Measurements from ENCODE around the gene ZNF197. TPM values are rescaled to one million over a fixed set of nuclear protein-coding genes. Genes with fewer than 3 reads are reported as not detected.
A peak's percentile ranks its signal among the peaks of the same experiment; 100 is the strongest.

Gene ZNF197
- total RNA-seq, 1 donor from 2014 or later, result 11.6 TPM

DNA sequence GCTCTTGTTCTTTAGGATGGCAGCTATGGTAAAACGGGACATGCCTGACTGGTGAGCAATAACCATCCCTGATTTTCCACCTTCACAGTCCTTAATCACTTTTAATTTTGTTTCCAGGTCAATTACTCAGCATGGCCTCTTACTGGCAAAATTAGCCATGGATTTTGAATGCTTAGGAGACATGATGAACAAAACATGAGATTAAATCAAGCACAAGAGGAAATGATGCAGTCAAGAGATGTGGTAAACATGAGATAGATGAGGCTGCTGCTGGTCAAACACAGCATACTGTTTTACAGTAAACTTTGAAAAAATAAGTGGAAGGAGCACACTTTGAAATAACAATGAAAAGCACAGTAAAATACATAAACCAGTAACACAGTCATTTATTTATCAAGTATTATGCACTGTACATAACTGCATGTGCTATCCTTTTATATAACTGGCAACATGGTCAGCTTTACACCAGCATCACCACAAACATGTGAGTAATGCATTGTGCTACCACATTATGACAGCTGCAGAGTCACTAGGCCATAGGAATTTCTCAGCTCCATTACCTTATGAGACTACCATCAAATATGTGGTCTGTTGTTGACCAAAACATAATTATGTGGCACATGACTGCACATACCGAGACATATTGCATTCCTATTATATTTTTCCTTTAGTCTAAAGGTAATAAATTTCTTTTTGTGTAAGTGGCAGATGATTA is 57.5 kb downstream of the ZNF197 start:
- H3K36me3 ChIP-seq, result peaks cover 8% of the 10 kb centered on the region
- intact Hi-C loops (cut with micrococcal nuclease), result no loop called here
- H3K27ac ChIP-seq (replicated peaks), result no peak overlapping the region
- H3K4me3 ChIP-seq, result no peak overlapping the region
- H3K27me3 ChIP-seq (ENCODE audit: low read depth), result no peaks in the 10 kb centered on the region
- peaks cover 17% of the 10 kb centered on the region for H3K4me1 ChIP-seq
- peaks cover 44% of the 10 kb centered on the region for H3K9me3 ChIP-seq (replicated peaks)
- TF ChIP-seq, protein P1, sequence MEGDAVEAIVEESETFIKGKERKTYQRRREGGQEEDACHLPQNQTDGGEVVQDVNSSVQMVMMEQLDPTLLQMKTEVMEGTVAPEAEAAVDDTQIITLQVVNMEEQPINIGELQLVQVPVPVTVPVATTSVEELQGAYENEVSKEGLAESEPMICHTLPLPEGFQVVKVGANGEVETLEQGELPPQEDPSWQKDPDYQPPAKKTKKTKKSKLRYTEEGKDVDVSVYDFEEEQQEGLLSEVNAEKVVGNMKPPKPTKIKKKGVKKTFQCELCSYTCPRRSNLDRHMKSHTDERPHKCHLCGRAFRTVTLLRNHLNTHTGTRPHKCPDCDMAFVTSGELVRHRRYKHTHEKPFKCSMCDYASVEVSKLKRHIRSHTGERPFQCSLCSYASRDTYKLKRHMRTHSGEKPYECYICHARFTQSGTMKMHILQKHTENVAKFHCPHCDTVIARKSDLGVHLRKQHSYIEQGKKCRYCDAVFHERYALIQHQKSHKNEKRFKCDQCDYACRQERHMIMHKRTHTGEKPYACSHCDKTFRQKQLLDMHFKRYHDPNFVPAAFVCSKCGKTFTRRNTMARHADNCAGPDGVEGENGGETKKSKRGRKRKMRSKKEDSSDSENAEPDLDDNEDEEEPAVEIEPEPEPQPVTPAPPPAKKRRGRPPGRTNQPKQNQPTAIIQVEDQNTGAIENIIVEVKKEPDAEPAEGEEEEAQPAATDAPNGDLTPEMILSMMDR (IDR thresholded peaks at IDR 0.05; ENCODE audit: borderline replicate concordance), result no peak
- DNase-seq, result no peak

DNA sequence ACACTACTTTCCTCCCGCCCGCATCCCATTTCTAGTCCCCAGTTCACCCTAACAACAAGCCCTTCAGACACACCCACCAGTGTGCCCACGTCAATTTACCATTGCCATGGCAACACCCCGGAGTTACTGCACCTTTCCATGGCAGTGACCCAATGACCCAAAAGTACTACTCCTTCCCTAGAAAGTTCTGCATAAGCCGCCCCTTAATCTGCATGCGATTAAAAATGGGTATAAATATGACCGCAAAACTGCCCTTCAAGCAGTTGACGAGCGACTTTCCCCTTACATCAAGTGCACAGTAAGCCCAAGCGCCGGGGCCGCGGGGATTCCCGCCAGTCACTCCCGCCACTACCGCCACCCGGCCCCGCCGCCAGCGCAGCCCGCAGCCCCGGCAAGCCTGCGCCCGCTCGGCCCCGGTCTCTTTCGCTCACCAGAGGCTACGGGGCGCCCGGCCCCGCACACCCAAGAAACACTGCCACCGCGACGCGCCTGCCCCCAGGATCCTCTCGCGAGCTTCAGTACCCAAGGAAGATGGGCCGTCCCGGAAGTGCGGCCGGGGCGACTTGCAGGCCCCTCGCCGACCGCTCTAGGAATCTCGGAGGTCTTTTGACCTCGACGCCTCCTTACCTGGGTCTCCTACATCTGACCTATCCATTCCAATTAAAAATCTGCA is 60.4 kb downstream of the ZNF197 start:
- Histone ChIP-seq H3K9me3 (replicated peaks) (peaks cover 38% of the 10 kb centered on the region), H3K36me3 (peaks cover 8% of the 10 kb centered on the region), H3K27me3 (ENCODE audit: low read depth) (peaks cover 25% of the 10 kb centered on the region), H3K4me3 (peak overlapping the region; percentile 90), H3K4me1 (peaks cover 17% of the 10 kb centered on the region), H3K27ac (replicated peaks) (peak overlapping the region; percentile 59)
- intact Hi-C loops (cut with micrococcal nuclease), result no loop called here
- DNase-seq, result peak; percentile 77
- TF ChIP-seq, protein P1 (IDR thresholded peaks at IDR 0.05; ENCODE audit: borderline replicate concordance), result no peak

GRCh38 chr3:44687898-44688297 is 63.1 kb downstream of the ZNF197 start:
- Histone ChIP-seq H3K36me3 (no peaks in the 10 kb centered on the region), H3K27ac (replicated peaks) (no peak overlapping the region), H3K27me3 (ENCODE audit: low read depth) (peaks cover 40% of the 10 kb centered on the region), H3K9me3 (replicated peaks) (peaks cover 15% of the 10 kb centered on the region), H3K4me1 (peaks cover 17% of the 10 kb centered on the region), H3K4me3 (no peak overlapping the region)
- DNase-seq, result no peak
- intact Hi-C loops (cut with micrococcal nuclease), result no loop called here
- TF ChIP-seq, protein P1 (IDR thresholded peaks at IDR 0.05; ENCODE audit: borderline replicate concordance), result no peak

Other genes with a start within 250 kb of the ZNF197 start
- 11.8 TPM for gene ZNF445, start 147.4 kb upstream of the ZNF197 start, total RNA-seq
- gene ZKSCAN7, start 69.8 kb upstream of the ZNF197 start, total RNA-seq, result 2.6 TPM
- gene ZNF660, start 40.1 kb upstream of the ZNF197 start, total RNA-seq, result 1.1 TPM
- gene ZNF35, start 23.7 kb downstream of the ZNF197 start, total RNA-seq, result 7.9 TPM
- 3.4 TPM for gene ZNF502, start 87.6 kb downstream of the ZNF197 start, total RNA-seq
- gene ZNF501, start 104.6 kb downstream of the ZNF197 start, total RNA-seq, result 5.3 TPM
- gene KIAA1143, start 136.6 kb downstream of the ZNF197 start, total RNA-seq, result 32.4 TPM
- gene KIF15, start 136.8 kb downstream of the ZNF197 start, total RNA-seq, result 0.85 TPM
- gene TMEM42, start 236.9 kb downstream of the ZNF197 start, total RNA-seq, result 10.8 TPM
- not detected for gene TGM4, start 249.6 kb downstream of the ZNF197 start, total RNA-seq

All from left ventricle myocardium inferior (tissue), 1 donor.